Mesothelial cell of epicardium (in vitro differentiated cells): ENCODE measurements around the gene SLC6A7. TPM values are rescaled to one million over a fixed set of nuclear protein-coding genes. Genes with fewer than 3 reads are reported as not detected.

Source experiments
- DNase-seq, 2 experiments: peaks; one replicate each; pipeline ENCODE4 v3.0.0; 2021; ENCODE audit warnings: low spot score in 2 of 2; ENCODE audit not compliant: unreplicated experiment in 2 of 2
- H3K27ac Mint-ChIP-seq: 2 replicates; pipeline ENCODE4 v1.8.0; 2021; ENCODE audit warnings: mixed read lengths
- H3K27me3 Mint-ChIP-seq: 2 replicates; pipeline ENCODE4 v1.8.0; 2021; ENCODE audit warnings: low read depth, mixed read lengths
- H3K36me3 Mint-ChIP-seq: 2 replicates; pipeline ENCODE4 v1.8.0; 2021; ENCODE audit warnings: mixed read lengths
- H3K4me1 Mint-ChIP-seq: 2 replicates; pipeline ENCODE4 v1.8.0; 2021; ENCODE audit warnings: mixed read lengths
- H3K4me3 Mint-ChIP-seq: 2 replicates; pipeline ENCODE4 v1.8.0; 2021; ENCODE audit warnings: mild to moderate bottlenecking, moderate library complexity, mixed read lengths
- H3K9me3 Mint-ChIP-seq: 2 replicates; pipeline ENCODE4 v1.8.0; 2021; ENCODE audit warnings: mixed read lengths
- total RNA-seq: library from RNA; stranded (reverse); gene quantifications from 3 replicates; pipeline ENCODE4 v1.2.1, GENCODE V29; 2021
- TF ChIP-seq, protein P1 (sequence below): fragments of 200-600 bp; sonication (generic); IDR thresholded peaks from one replicate; pipeline ENCODE4 v1.5.0; 2021; ENCODE audit warnings: antibody characterized with exemption; ENCODE audit not compliant: unreplicated experiment

Gene SLC6A7
- total RNA-seq, 1 donor from 2014 or later, result not detected

DNA sequence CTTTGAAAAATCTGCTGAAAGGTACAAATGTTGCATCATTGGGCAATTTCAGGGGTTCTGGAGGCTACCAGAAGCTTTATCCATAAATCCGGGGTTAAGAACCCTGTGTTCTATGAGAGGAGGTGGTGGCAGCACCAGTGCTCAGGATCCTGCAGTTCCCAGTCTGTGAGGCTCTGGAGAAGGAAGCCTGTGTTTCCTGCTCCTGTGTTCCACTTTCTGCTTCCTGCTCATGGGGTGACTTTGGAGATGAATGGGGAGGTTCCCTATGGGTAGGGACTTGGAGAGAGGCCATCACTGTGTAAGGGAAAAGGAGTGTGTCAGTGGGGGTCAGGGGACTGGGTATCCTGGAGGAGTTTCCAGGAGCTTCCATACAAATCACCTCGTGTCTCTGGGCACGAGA lies 21.0 kb upstream of the SLC6A7 start:
- Mint-ChIP-seq H3K27ac (no peak overlapping the region), H3K27me3 (peaks cover 56% of the 10 kb centered on the region), H3K4me3 (no peak overlapping the region), H3K9me3 (no peaks in the 10 kb centered on the region), H3K36me3 (no peaks in the 10 kb centered on the region), H3K4me1 (peaks cover 36% of the 10 kb centered on the region)
- TF ChIP-seq, protein P1, sequence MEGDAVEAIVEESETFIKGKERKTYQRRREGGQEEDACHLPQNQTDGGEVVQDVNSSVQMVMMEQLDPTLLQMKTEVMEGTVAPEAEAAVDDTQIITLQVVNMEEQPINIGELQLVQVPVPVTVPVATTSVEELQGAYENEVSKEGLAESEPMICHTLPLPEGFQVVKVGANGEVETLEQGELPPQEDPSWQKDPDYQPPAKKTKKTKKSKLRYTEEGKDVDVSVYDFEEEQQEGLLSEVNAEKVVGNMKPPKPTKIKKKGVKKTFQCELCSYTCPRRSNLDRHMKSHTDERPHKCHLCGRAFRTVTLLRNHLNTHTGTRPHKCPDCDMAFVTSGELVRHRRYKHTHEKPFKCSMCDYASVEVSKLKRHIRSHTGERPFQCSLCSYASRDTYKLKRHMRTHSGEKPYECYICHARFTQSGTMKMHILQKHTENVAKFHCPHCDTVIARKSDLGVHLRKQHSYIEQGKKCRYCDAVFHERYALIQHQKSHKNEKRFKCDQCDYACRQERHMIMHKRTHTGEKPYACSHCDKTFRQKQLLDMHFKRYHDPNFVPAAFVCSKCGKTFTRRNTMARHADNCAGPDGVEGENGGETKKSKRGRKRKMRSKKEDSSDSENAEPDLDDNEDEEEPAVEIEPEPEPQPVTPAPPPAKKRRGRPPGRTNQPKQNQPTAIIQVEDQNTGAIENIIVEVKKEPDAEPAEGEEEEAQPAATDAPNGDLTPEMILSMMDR, result no peak
- no peak for DNase-seq

GRCh38 chr5:150172145-150172544 lies 17.7 kb upstream of the SLC6A7 start:
- TF ChIP-seq, protein P1, result no peak
- H3K4me3 Mint-ChIP-seq, result no peak overlapping the region
- H3K4me1 Mint-ChIP-seq, result peaks cover 22% of the 10 kb centered on the region
- H3K36me3 Mint-ChIP-seq, result no peaks in the 10 kb centered on the region
- DNase-seq, result no peak
- no peak overlapping the region for H3K27ac Mint-ChIP-seq
- no peaks in the 10 kb centered on the region for H3K9me3 Mint-ChIP-seq
- H3K27me3 Mint-ChIP-seq, result peaks cover 39% of the 10 kb centered on the region

DNA sequence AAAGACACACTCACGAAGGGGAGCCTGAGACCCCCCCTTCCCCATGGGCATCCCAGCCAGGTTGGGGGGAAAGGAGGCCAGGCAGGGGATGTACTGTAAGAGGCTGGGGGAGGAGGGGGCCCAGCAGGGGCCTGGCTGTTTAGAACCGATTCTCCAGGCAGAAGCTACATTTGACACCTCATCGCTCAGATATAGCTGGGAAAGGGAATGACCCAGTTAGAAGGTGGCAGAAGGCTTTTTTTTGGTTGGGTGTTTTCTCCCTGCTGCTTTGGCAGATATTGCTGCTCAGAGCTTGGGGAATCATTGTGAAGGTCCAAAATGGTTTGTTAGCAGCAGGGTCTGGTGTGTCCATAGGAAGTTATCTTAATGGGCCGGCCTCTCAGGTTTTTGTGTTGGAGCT lies 17.3 kb upstream of the SLC6A7 start:
- no peaks in the 10 kb centered on the region for H3K36me3 Mint-ChIP-seq
- DNase-seq, result no peak

DNA sequence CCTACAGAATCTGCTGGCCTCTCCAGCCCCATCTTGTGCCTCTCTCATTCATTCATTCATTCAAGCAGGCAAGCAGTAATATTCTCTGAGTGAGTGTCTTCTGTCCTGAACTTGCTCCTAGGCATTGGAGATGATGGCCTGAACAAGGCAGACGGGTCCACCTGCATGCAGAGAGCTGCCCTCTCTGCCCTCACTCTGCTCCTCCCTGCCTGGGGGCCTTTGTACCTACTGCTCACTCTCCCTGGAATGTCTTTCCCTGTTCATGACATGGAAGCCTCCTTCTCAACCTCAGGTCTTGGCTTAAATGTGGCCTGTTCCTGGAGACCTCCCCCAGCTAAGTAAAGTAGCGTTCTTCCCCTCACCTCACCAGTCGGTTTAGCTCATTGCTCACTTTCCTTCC lies 16.7 kb upstream of the SLC6A7 start:
- Mint-ChIP-seq H3K4me1 (peaks cover 17% of the 10 kb centered on the region), H3K27me3 (peaks cover 29% of the 10 kb centered on the region), H3K9me3 (no peaks in the 10 kb centered on the region), H3K36me3 (no peaks in the 10 kb centered on the region), H3K4me3 (no peak overlapping the region), H3K27ac (peak overlapping the region; percentile 9)
- TF ChIP-seq, protein P1, result no peak
- no peak for DNase-seq

More for the DNA sequence above, 17.3 kb upstream of the SLC6A7 start:
- no peak overlapping the region for H3K27ac Mint-ChIP-seq
- H3K9me3 Mint-ChIP-seq, result no peaks in the 10 kb centered on the region
- H3K4me3 Mint-ChIP-seq, result no peak overlapping the region
- H3K4me1 Mint-ChIP-seq, result peaks cover 19% of the 10 kb centered on the region
- peaks cover 35% of the 10 kb centered on the region for H3K27me3 Mint-ChIP-seq
- TF ChIP-seq, protein P1, result no peak

DNA sequence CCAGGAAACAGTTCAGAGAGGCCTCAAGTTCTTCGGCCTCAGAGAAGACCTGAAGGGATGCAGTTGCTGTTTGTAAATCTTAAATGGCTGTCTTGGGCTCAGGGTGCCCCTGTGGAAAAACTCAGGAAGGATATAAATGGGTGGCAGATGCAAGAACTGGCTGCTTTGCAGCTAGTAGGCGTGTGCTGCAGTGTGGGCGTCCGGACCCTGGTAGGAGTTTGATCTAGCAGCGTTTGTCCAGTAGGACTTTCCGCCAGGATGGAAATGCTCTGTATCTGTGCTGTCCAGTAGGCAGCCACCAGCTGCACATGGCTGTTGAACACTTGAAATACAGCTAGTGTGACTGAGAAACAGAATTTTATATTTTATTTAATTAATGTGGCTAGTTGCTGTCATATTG lies 15.6 kb upstream of the SLC6A7 start:
- DNase-seq, result no peak
- no peak overlapping the region for H3K27ac Mint-ChIP-seq
- TF ChIP-seq, protein P1, result no peak
- no peak overlapping the region for H3K4me3 Mint-ChIP-seq
- peaks cover 15% of the 10 kb centered on the region for H3K4me1 Mint-ChIP-seq
- no peaks in the 10 kb centered on the region for H3K9me3 Mint-ChIP-seq
- no peaks in the 10 kb centered on the region for H3K36me3 Mint-ChIP-seq
- peaks cover 18% of the 10 kb centered on the region for H3K27me3 Mint-ChIP-seq

DNA sequence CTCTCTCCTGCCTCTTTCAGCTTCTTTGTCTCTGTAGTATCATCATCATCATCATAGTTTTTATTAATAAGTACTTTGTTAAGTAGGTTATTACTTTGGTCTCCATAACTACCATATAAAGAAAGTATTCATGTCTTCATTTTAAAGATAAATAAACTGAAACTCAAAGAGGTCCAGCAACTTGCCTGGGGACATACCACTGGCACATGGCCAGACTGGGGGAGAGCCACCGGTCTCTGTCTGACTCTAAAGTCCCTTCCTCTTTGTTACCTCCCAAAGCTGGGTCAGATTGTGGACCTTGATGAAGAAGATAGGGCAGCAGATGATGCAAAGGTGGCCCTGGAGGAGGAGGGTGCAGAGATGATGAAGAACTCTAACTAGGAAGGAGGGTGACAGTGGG lies 14.8 kb upstream of the SLC6A7 start:
- H3K27me3 Mint-ChIP-seq, result peaks cover 10% of the 10 kb centered on the region
- H3K27ac Mint-ChIP-seq, result no peak overlapping the region
- no peak for DNase-seq
- peaks cover 15% of the 10 kb centered on the region for H3K4me1 Mint-ChIP-seq
- H3K36me3 Mint-ChIP-seq, result no peaks in the 10 kb centered on the region
- no peaks in the 10 kb centered on the region for H3K9me3 Mint-ChIP-seq
- TF ChIP-seq, protein P1, result no peak
- no peak overlapping the region for H3K4me3 Mint-ChIP-seq
